ENCODE measurements around the gene DES. TPM values are rescaled to one million over a fixed set of nuclear protein-coding genes. Genes with fewer than 3 reads are reported as not detected.

Gene DES
- total and polyA plus RNA-seq, 8 donors, result 0.75 to 101 (median 3.6) TPM

GRCh38 chr2:219445220-219445640 is 27.1 kb downstream of the DES start:
- DNase-seq (no peak), ATAC-seq (no peak), FAIRE-seq (no peak)
- H3K4me3 ChIP-seq, result no peak overlapping the region
- H3K4me1 ChIP-seq, result no peaks in the 10 kb centered on the region
- intact Hi-C loops (cut with DNase I), result no loop called here
- H3K36me3 ChIP-seq, result no peaks in the 10 kb centered on the region
- no peak overlapping the region for H3K27ac ChIP-seq
- no peaks in the 10 kb centered on the region for H3K9me3 ChIP-seq
- TF ChIP-seq CTCF (IDR thresholded peaks at IDR 0.05), result no peak
- WGBS, 2 donors, result 62 to 63% methylated on average over 5 of the region's 5 CpGs
- peaks cover 0 to 10% (median 1%) of the 10 kb centered on the region in 4 donors for H3K27me3 ChIP-seq

- FAIRE-seq (no peak), DNase-seq (no peak), ATAC-seq (peak in 2 of 4 donors; percentile 40 to 45)
- Histone ChIP-seq H3K4me1 (no peaks in the 10 kb centered on the region), H3K27ac (no peak overlapping the region), H3K9me3 (no peaks in the 10 kb centered on the region), H3K4me3 (no peak overlapping the region), H3K36me3 (no peaks in the 10 kb centered on the region), H3K27me3 (peaks cover 0 to 10% (median 1%) of the 10 kb centered on the region in 4 donors)
- intact Hi-C loops (cut with DNase I), result no loop called here
- WGBS, 2 donors, result 52 to 57% methylated on average over 6 of the region's 6 CpGs
- no peak for TF ChIP-seq CTCF (IDR thresholded peaks at IDR 0.05)
These were observed 27.9 kb downstream of the DES start for GRCh38 chr2:219446101-219446504.

- TF ChIP-seq CTCF (IDR thresholded peaks at IDR 0.05), result no peak
- ATAC-seq (no peak), FAIRE-seq (no peak), DNase-seq (no peak)
- intact Hi-C loops (cut with DNase I), result no loop called here
- Histone ChIP-seq H3K4me3 (no peak overlapping the region), H3K27me3 (peaks cover 0 to 10% (median 1%) of the 10 kb centered on the region in 4 donors), H3K36me3 (no peaks in the 10 kb centered on the region), H3K27ac (no peak overlapping the region), H3K4me1 (no peaks in the 10 kb centered on the region), H3K9me3 (no peaks in the 10 kb centered on the region)
- 76 to 91% methylated on average over 1 of the region's 1 CpG for WGBS, 2 donors
These were observed 28.5 kb downstream of the DES start for GRCh38 chr2:219446689-219447088.

- Histone ChIP-seq H3K36me3 (no peaks in the 10 kb centered on the region), H3K9me3 (no peaks in the 10 kb centered on the region), H3K4me1 (no peaks in the 10 kb centered on the region), H3K27me3 (peaks cover 0 to 10% (median 1%) of the 10 kb centered on the region in 4 donors), H3K27ac (no peak overlapping the region), H3K4me3 (no peak overlapping the region)
- ATAC-seq (no peak), DNase-seq (peak in 1 of 6 donors; percentile 37), FAIRE-seq (no peak)
- WGBS, 2 donors, result 45 to 46% methylated on average over 20 to 23 of the region's 23 CpGs
- intact Hi-C loops (cut with DNase I), result no loop called here
- no peak for TF ChIP-seq CTCF (IDR thresholded peaks at IDR 0.05)
These were observed 29.3 kb downstream of the DES start for GRCh38 chr2:219447242-219448098.

All from pancreas (tissue), 10 donors.